Right lung (tissue), 5 donors: Measurements from ENCODE around the gene E2F2. TPM values are rescaled to one million over a fixed set of nuclear protein-coding genes. Genes with fewer than 3 reads are reported as not detected.

ENCODE experiments used
- DNase-seq, 2 donors: peaks; one replicate each; pipeline ENCODE4 v3.0.0-alpha.2; 2013
- polyA plus RNA-seq, 5 donors: library from polyadenylated mRNA; unstranded; fragments of 120-200 nt; gene quantifications; one replicate each; pipeline versions ENCODE4 v1.2.1 to v1.2.3, GENCODE V29; 2013; ENCODE audit warnings: inconsistent platforms in 1 of 5, low replicate concordance in 1 of 5; ENCODE audit not compliant: insufficient read length in 5 of 5, insufficient read depth in 1 of 5

The E2F2 gene
- polyA plus RNA-seq, 5 donors = 3.2 to 5.5 (median 3.7) TPM

- DNase-seq = no peak
Observed at GRCh38 chr1:23563755-23564374, 32.8 kb upstream of the E2F2 start.

GRCh38 chr1:23563003-23563402, 32.0 kb upstream of the E2F2 start:
- DNase-seq = no peak

GRCh38 chr1:23562137-23562876, 31.3 kb upstream of the E2F2 start:
- DNase-seq = peak; percentile 97

GRCh38 chr1:23561813-23562100, 30.7 kb upstream of the E2F2 start:
- DNase-seq = no peak

- DNase-seq = no peak
Observed at GRCh38 chr1:23561076-23561812, 30.2 kb upstream of the E2F2 start.

GRCh38 chr1:23559985-23560741, 29.1 kb upstream of the E2F2 start:
- DNase-seq = no peak

- peak; percentile 97 to 98 for DNase-seq
Observed at GRCh38 chr1:23559136-23559984, 28.3 kb upstream of the E2F2 start, which contains the start of gene ID3. TSS of gene ID3 (minus strand) at chr1:23559501. CDS start at chr1:23559426, 75 bp downstream.

- no peak for DNase-seq
Observed at GRCh38 chr1:23558872-23559135, 27.8 kb upstream of the E2F2 start.

- DNase-seq = peak in 1 of 2 donors; percentile 53
Observed at GRCh38 chr1:23558140-23558871, 27.3 kb upstream of the E2F2 start.

GRCh38 chr1:23557471-23558124, 26.6 kb upstream of the E2F2 start:
- no peak for DNase-seq

GRCh38 chr1:23556635-23557470, 25.8 kb upstream of the E2F2 start:
- DNase-seq = no peak

GRCh38 chr1:23555986-23556634, 25.1 kb upstream of the E2F2 start:
- no peak for DNase-seq

GRCh38 chr1:23555270-23555985, 24.4 kb upstream of the E2F2 start:
- no peak for DNase-seq

- DNase-seq = peak; percentile 86 to 88
Observed at GRCh38 chr1:23554481-23555269, 23.6 kb upstream of the E2F2 start.

GRCh38 chr1:23554127-23554480, 23.1 kb upstream of the E2F2 start:
- no peak for DNase-seq

GRCh38 chr1:23553231-23554126, 22.4 kb upstream of the E2F2 start:
- DNase-seq = no peak
